ENCODE data around the gene G0S2. TPM values are rescaled to one million over a fixed set of nuclear protein-coding genes. Genes with fewer than 3 reads are reported as not detected.

Gene G0S2
- total and polyA plus RNA-seq, 2 of the 4 experiments (the other 2 are of a cell fraction): 0.36 to 0.53 TPM

DNA sequence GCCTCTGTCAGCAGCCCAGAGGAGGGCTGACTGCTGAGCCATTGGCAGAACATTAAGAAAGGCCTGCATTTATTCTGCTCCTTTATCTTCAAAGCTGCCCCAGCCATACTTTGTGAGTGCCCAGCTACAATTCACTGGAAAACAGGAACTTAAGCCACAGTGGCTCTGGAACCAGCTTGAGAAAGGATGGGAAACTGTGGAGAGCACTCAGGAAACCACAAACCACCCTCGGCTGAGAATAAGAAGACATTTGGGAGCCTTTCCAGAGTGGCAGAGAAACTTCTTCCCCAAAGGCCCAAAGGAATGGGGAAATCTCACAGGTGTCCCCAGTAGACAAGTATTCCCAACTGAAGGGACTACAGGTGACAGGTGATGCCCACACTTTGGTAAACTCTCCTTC is 24.8 kb upstream of the G0S2 start:
- H4K5ac ChIP-seq (ENCODE audit: low read depth, low read length): no peak overlapping the region
- H3K4me1 ChIP-seq (ENCODE audit: control insufficient read depth, insufficient read depth, low read length): peaks cover 25% of the 10 kb centered on the region
- H2AK5ac ChIP-seq (ENCODE audit: low read depth, low read length): peak overlapping the region; percentile 69
- peak overlapping the region; percentile 36; the same call in 1 of the 2 replicates for H3K14ac ChIP-seq (replicated peaks; ENCODE audit: low read depth, low read length)
- ChIA-PET POLR2A (ENCODE audit: unreplicated experiment) (no interaction called here), CTCF (interaction anchor here (0.8 kb wide), 1 partner anchor 81 kb away, joined by 4 read pairs; no protein-coding TSS in a partner anchor)
- H2BK120ac ChIP-seq (ENCODE audit: low read depth, low read length): peak overlapping the region; percentile 88
- peaks cover 27% of the 10 kb centered on the region for H3K9me1 ChIP-seq (ENCODE audit: insufficient read depth, low read length)
- peak overlapping the region; percentile 60; the same call in 1 of the 2 replicates for H2BK20ac ChIP-seq (ENCODE audit: low read depth, low read length)
- H3K27me3 ChIP-seq (ENCODE audit: control insufficient read depth, insufficient read depth, low read length): no peaks in the 10 kb centered on the region; the same call in 1 of the 2 replicates
- H4K20me1 ChIP-seq (ENCODE audit: insufficient read depth, low read length): no peaks in the 10 kb centered on the region
- peak overlapping the region; percentile 5 to 59; a peak in 2 of 4 replicates for H4K8ac ChIP-seq (ENCODE audit: low read depth in 2 of 2, low read length in 2 of 2)
- WGBS, 2 experiments (ENCODE audit: extremely low coverage in 2 of 2, insufficient read length in 1 of 2): no CpG with 5 or more reads among the region's 1 CpG
- no peak overlapping the region for H3K56ac ChIP-seq (ENCODE audit: extremely low read depth, insufficient read depth, low read length)
- no peak overlapping the region for H3K4me2 ChIP-seq (ENCODE audit: low read depth, low read length)
- in situ Hi-C loops (cut with MboI; ENCODE audit: low sequenced_read_pairs): no loop called here
- no peak overlapping the region for H2AK9ac ChIP-seq (replicated peaks; ENCODE audit: low read depth, low read length, poor library complexity)
- dilution Hi-C loops (cut with HindIII; ENCODE audit: low sequenced_read_pairs, unreplicated experiment): no loop called here
- no peak overlapping the region for H2BK5ac ChIP-seq (ENCODE audit: low read depth, low read length, poor library complexity, severe bottlenecking)
- ATAC-seq (ENCODE audit: low read depth): no peak
- peak overlapping the region; percentile 25; the same call in 1 of the 2 replicates for H3K18ac ChIP-seq (ENCODE audit: low read depth, low read length)
- no peak for DNase-seq
- TF ChIP-seq CHD1 (IDR thresholded peaks at IDR 0.05; ENCODE audit: low read depth, low read length) (no peak), RCOR1 (IDR thresholded peaks at IDR 0.05; ENCODE audit: insufficient replicate concordance, low read length) (no peak), CEBPB (IDR thresholded peaks at IDR 0.05; ENCODE audit: low read depth, low read length) (no peak), RFX5 (IDR thresholded peaks at IDR 0.05; ENCODE audit: low read depth, low read length) (no peak), SMC3 (IDR thresholded peaks at IDR 0.05; ENCODE audit: low read depth, low read length) (no peak), FOS (IDR thresholded peaks at IDR 0.05; ENCODE audit: low read depth, low read length) (no peak), POLR2A (IDR thresholded peaks at IDR 0.05; ENCODE audit: low read depth, low read length) (no peak), RAD21 (IDR thresholded peaks at IDR 0.05; ENCODE audit: low read length) (no peak), MAZ (IDR thresholded peaks at IDR 0.05; ENCODE audit: borderline replicate concordance, low read depth, low read length) (no peak), NFE2L2 (IDR thresholded peaks at IDR 0.05; ENCODE audit: low read depth, low read length) (no peak), MXI1 (IDR thresholded peaks at IDR 0.05; ENCODE audit: borderline replicate concordance, low read depth, low read length) (no peak), BHLHE40 (IDR thresholded peaks at IDR 0.05; ENCODE audit: low read depth, low read length) (no peak)
- TF ChIP-seq, protein P1, sequence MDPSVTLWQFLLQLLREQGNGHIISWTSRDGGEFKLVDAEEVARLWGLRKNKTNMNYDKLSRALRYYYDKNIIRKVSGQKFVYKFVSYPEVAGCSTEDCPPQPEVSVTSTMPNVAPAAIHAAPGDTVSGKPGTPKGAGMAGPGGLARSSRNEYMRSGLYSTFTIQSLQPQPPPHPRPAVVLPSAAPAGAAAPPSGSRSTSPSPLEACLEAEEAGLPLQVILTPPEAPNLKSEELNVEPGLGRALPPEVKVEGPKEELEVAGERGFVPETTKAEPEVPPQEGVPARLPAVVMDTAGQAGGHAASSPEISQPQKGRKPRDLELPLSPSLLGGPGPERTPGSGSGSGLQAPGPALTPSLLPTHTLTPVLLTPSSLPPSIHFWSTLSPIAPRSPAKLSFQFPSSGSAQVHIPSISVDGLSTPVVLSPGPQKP (IDR thresholded peaks at IDR 0.05; ENCODE audit: borderline replicate concordance, low read depth, low read length): no peak
- TF ChIP-seq, protein P2, sequence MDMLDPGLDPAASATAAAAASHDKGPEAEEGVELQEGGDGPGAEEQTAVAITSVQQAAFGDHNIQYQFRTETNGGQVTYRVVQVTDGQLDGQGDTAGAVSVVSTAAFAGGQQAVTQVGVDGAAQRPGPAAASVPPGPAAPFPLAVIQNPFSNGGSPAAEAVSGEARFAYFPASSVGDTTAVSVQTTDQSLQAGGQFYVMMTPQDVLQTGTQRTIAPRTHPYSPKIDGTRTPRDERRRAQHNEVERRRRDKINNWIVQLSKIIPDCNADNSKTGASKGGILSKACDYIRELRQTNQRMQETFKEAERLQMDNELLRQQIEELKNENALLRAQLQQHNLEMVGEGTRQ (IDR thresholded peaks at IDR 0.05; ENCODE audit: low read depth, low read length): no peak
- H3K9ac ChIP-seq (ENCODE audit: low read depth, low read length): no peak overlapping the region
- H3K36me3 ChIP-seq (ENCODE audit: control insufficient read depth, insufficient read depth, low read length): no peaks in the 10 kb centered on the region
- BruUV-seq (replicated peaks): no TSS peak
- peak overlapping the region; percentile 85; the same call in 2 of the 3 replicates for H2BK15ac ChIP-seq (ENCODE audit: low read depth, low read length)
- H3K9me3 ChIP-seq (ENCODE audit: control insufficient read depth, insufficient read depth, low read length): no peaks in the 10 kb centered on the region
- H2AFZ ChIP-seq (replicated peaks; ENCODE audit: low read length, poor library complexity): no peak overlapping the region
- intact Hi-C loops (cut with micrococcal nuclease): no loop called here
- H3K23ac ChIP-seq (ENCODE audit: low read depth, low read length): no peak overlapping the region
- H3K4me3 ChIP-seq (ENCODE audit: insufficient read depth, low read depth, low read length): no peak overlapping the region
- no peak overlapping the region for H3K27ac ChIP-seq (ENCODE audit: insufficient read depth, low read length)
- H3K4ac ChIP-seq (ENCODE audit: low read depth, low read length): peak overlapping the region; percentile 86; the same call in 1 of the 2 replicates
- no peaks in the 10 kb centered on the region for H3K79me1 ChIP-seq (ENCODE audit: low read depth in 1 of 2, low read length in 2 of 2)
- peak overlapping the region; percentile 40 for H4K91ac ChIP-seq (ENCODE audit: insufficient read depth, low read depth, low read length)
